Fibroblast of mammary gland (primary cell): ENCODE measurements around the gene GAP43.
A peak's percentile ranks its signal among the peaks of the same experiment; 100 is the strongest.

Experiments
- DNase-seq: peaks from one replicate; pipeline ENCODE4 v3.0.0-alpha.2; 2010; ENCODE audit warnings: low read depth
- H3K4me3 ChIP-seq: 2 replicates; pipeline ENCODE4 v1.5.1; 2011; ENCODE audit warnings: low read depth, mild to moderate bottlenecking, low read length, moderate library complexity; ENCODE audit not compliant: control insufficient read depth
- TF ChIP-seq, protein P1 (sequence below): conservative IDR thresholded peaks from 2 replicates; pipeline ENCODE4 v1.5.1; 2011; ENCODE audit warnings: low read depth, low read length, inconsistent platforms; ENCODE audit not compliant: control insufficient read depth, insufficient read depth

The GAP43 gene

DNA sequence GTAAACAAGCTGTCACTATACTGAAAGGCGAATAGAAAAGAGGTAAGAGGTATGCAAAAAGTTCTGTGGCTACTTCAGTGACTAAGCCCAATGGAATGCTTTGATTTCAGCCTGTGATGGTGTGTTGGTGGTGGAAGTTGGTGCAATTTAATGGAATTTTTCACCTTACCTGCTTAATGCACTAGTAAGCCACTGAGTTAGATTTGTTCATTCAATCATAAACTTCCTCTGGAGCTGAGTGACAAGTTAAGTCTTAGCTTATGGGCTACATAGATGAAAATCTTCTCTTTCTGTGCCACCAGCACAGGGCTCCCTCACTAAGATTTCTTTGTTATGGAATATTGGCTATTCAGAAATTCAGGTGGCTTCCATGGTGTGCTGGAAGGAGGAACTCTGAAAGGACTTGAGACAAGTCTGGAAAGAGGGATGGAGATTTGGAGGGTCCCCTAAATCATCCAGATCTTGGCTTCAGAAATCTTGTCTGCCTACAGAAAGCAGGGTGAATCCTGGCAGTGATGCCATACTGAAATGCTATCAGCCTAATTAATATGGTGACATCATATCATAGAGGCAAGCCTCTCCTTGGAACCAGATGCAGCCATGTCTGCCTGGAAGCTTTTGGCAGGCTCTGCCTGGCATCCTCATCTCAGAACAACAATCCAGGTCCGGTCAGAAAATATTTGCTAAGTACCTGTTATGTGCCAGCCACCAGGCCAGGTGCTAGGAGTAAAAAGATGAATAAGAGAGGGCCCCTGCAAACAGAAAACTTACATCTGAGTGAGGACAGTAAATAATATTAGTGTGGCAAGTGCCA, 8.1 kb upstream of the GAP43 start:
- TF ChIP-seq, protein P1, sequence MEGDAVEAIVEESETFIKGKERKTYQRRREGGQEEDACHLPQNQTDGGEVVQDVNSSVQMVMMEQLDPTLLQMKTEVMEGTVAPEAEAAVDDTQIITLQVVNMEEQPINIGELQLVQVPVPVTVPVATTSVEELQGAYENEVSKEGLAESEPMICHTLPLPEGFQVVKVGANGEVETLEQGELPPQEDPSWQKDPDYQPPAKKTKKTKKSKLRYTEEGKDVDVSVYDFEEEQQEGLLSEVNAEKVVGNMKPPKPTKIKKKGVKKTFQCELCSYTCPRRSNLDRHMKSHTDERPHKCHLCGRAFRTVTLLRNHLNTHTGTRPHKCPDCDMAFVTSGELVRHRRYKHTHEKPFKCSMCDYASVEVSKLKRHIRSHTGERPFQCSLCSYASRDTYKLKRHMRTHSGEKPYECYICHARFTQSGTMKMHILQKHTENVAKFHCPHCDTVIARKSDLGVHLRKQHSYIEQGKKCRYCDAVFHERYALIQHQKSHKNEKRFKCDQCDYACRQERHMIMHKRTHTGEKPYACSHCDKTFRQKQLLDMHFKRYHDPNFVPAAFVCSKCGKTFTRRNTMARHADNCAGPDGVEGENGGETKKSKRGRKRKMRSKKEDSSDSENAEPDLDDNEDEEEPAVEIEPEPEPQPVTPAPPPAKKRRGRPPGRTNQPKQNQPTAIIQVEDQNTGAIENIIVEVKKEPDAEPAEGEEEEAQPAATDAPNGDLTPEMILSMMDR, result no peak
- peak; percentile 2 for DNase-seq
- H3K4me3 ChIP-seq, result no peak overlapping the region

DNA sequence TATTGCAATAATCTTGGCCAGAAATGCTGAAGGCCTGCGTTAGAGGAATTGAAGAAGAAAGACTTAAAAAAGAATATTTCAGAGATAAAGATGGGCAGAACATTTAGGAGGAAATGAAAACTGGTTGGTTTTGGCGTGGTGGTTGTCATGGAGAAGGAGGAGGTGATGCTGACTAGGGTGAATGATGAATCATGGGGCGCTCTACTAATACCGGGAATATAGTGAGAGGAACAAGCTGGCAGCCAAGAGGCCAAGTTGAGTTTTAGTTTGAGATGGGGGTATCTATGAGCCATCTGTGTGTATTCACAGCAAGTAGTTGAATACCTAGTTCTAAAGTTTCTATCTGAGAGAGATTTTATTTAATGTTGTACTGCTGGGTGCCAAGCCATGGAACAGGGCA, 6.8 kb upstream of the GAP43 start:
- TF ChIP-seq, protein P1, result no peak
- DNase-seq, result peak; percentile 2
- no peak overlapping the region for H3K4me3 ChIP-seq

DNA sequence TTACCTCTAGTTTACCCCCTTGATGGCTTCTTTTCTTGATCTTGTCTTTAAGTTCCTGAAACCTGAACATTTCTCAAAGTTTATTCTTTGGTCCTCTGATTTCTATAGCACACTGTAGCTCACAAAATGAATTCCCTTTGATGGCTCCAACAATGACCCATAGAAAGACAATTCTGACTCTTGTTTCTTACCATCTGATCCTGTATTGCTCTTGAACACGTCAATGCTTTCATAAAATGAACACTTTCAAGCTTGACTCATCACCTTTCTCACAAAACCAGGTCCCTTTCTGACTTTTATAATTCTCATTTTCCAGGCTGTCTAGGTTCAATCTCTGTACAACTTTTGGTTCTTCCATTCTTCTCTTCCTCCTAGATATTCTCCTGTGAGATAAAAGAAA, 5.7 kb upstream of the GAP43 start:
- no peak overlapping the region for H3K4me3 ChIP-seq
- TF ChIP-seq, protein P1, result no peak
- no peak for DNase-seq

DNA sequence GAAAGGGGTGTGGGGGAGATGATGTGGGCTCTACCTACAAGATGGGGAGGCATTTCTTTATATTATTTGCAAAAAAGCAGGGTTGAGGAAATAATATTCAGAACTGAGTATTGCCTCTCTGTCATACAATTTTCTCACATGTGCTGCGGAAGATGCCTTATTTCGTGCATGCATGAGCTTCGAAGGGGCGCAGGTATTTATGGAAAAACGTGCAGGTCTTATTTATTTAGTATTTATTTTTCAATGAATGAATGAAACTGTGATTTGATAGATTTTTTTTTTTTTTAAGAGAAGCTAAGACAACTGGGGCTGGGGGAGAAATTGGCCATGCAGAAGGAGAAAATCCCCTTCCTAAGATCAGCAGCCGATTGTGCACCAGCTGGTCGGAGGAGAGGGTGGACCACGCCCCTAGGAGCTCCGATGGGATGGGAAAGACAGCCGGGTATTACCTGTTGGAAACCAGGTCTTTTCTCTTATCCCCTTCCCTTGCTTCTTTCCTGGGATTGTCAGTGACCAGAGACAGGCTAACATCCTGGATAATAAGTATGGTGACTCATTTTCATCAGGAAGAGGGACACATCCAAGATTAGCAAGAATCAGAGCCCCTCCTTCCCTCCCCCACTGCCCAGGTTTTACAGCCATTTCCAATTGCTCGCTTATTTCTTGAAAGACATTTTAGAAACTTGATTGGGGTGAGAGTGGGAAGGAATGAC, 875 bp downstream of the GAP43 start:
- peak; percentile 1 for DNase-seq
- peak overlapping the region; percentile 55 for H3K4me3 ChIP-seq
- TF ChIP-seq, protein P1, result no peak

DNA sequence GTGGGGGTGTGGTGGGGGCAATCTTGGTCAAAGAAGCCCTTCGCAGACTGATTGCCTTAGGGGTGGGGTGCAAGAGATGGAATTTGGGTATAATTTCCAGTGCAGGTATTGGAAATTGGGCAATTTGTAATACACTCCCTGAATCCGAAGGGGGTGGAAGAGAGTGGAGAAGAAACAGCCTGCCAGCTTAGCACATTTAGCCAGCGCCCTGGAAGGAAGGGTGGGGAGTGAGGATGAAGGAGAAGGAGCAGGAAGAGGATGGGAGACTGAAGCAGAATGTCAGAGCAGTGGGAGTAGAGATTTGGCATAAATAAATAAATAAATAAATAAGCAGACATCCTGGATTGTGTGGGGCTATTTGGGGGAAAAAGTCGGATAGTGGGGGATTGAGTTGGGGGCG, 1.6 kb downstream of the GAP43 start:
- no peak overlapping the region for H3K4me3 ChIP-seq
- TF ChIP-seq, protein P1, result no peak
- no peak for DNase-seq

DNA sequence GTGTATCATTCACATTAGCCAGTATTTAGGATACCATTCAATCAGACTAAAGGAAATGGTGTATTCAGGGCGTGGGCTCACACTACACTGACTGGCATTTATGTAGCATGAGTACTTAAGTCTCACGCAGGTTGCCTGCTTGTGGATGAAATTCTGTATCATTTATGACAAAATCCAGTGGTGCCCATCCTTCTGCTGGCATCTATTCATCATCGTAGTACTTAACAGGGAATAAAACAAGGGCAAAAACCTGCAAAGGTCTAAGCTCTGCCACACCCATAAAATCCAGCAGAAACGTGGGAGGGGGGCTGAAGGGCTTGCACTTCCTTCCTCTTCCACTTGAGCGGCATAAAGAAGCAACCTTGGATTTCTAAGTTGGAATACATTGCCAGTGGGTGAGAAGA, 2.7 kb downstream of the GAP43 start:
- DNase-seq, result no peak
- H3K4me3 ChIP-seq, result no peak overlapping the region
- TF ChIP-seq, protein P1, result no peak
